Ishikawa (cell line): ENCODE results near the gene PARPBP.

Experiments
- CEBPB ChIP-seq: IDR thresholded peaks from 2 replicates; pipeline ENCODE4 v1.6.1; 2012
- CREB1 ChIP-seq: IDR thresholded peaks from 2 replicates; pipeline ENCODE4 v1.6.1; 2012; ENCODE audit warnings: low read depth
- EGR1 ChIP-seq: IDR thresholded peaks from 2 replicates; pipeline ENCODE4 v1.6.1; 2012
- EP300 ChIP-seq: IDR thresholded peaks from 2 replicates; pipeline ENCODE4 v1.6.1; 2012; ENCODE audit warnings: borderline replicate concordance
- MAX ChIP-seq: IDR thresholded peaks from 2 replicates; pipeline ENCODE4 v1.6.1; 2012
- RAD21 ChIP-seq: IDR thresholded peaks from 2 replicates; pipeline ENCODE4 v1.6.1; 2012; ENCODE audit warnings: low read depth
- REST ChIP-seq: IDR thresholded peaks from 2 replicates; pipeline ENCODE4 v1.6.1; 2012; ENCODE audit warnings: low read depth, mild to moderate bottlenecking
- TCF12 ChIP-seq: IDR thresholded peaks from 2 replicates; pipeline ENCODE4 v1.6.1; 2012; ENCODE audit warnings: low read depth
- TEAD4 ChIP-seq: IDR thresholded peaks from 2 replicates; pipeline ENCODE4 v1.6.1; 2012
- YY1 ChIP-seq: IDR thresholded peaks from 2 replicates; pipeline ENCODE4 v1.6.1; 2012; ENCODE audit warnings: low read depth
- ZBTB7A ChIP-seq: IDR thresholded peaks from 2 replicates; pipeline ENCODE4 v1.6.1; 2012; ENCODE audit warnings: low read depth

- no peak for TF ChIP-seq YY1
- TF ChIP-seq TCF12 = no peak
- TF ChIP-seq EP300 = no peak
- TF ChIP-seq CEBPB = no peak
- no peak for TF ChIP-seq TEAD4
- TF ChIP-seq MAX = no peak
- TF ChIP-seq ZBTB7A = no peak
- no peak for TF ChIP-seq CREB1
- no peak for TF ChIP-seq REST
- TF ChIP-seq EGR1 = no peak
- TF ChIP-seq RAD21 = no peak
These were observed 43.4 kb downstream of the PARPBP start for GRCh38 chr12:102163383-102163782.
